HEK293 (cell line): ENCODE data around the gene CISH.

ENCODE experiments used
- CTCF ChIA-PET: fragments of 350-600 bp; formaldehyde crosslinking; extraction: SDS; loops from one replicate; lab custom pipeline; 2021; ENCODE audit warnings: antibody characterized with exemption; lab: Yijun Ruan, JAX
- POLR2A ChIA-PET: fragments of 300-600 bp; formaldehyde crosslinking; extraction: SDS; loops from one replicate; lab custom pipeline; 2020; ENCODE audit warnings: antibody characterized with exemption, inconsistent platforms; lab: Yijun Ruan, JAX
- H3K27ac ChIP-seq: fragments of 200-500 bp; sonication (Bioruptor generic); 2 replicates; pipeline ENCODE4 v1.5.1; 2014; ENCODE audit warnings: low read depth, low read length, control low read depth, inconsistent platforms; ENCODE audit errors: extremely low read depth
- H3K36me3 ChIP-seq, 2 experiments: fragments of 200-500 bp in 1 of 2; sonication (Bioruptor generic) in 1 of 2; 1 replicate in 1 of 2; 2 replicates in 1 of 2; pipeline ENCODE4 v1.5.1; 2014 to 2017; ENCODE audit warnings: inconsistent platforms in 2 of 2, low read length in 2 of 2; ENCODE audit not compliant: control insufficient read depth in 2 of 2, insufficient read depth in 1 of 2
- H3K4me1 ChIP-seq: fragments of 200-500 bp; sonication (Bioruptor generic); 2 replicates; pipeline ENCODE4 v1.5.1; 2014; ENCODE audit warnings: mild to moderate bottlenecking, low read length, inconsistent platforms; ENCODE audit not compliant: control insufficient read depth, insufficient read depth
- H3K4me3 ChIP-seq: 2 replicates; pipeline ENCODE4 v1.5.1; 2011; ENCODE audit warnings: low read depth, mild to moderate bottlenecking, control low read depth, low read length, moderate library complexity
- H3K9me3 ChIP-seq: fragments of 200-500 bp; sonication (Bioruptor generic); 2 replicates; pipeline ENCODE4 v1.5.1; 2014; ENCODE audit warnings: low read depth, low read length, inconsistent platforms; ENCODE audit not compliant: control insufficient read depth, insufficient read depth
- GLIS2 ChIP-seq: fragments of 450-650 bp; formaldehyde crosslinking; IDR thresholded peaks from 2 replicates; pipeline ENCODE4 v1.5.1; 2016; ENCODE audit warnings: missing biosample characterization, missing genetic modification characterization
- KLF10 ChIP-seq: fragments of 450-650 bp; IDR thresholded peaks from 2 replicates; pipeline ENCODE4 v1.5.1; 2018; ENCODE audit warnings: missing biosample characterization, mild to moderate bottlenecking, missing genetic modification characterization
- MZF1 ChIP-seq: fragments of 450-650 bp; formaldehyde crosslinking; IDR thresholded peaks from 2 replicates; pipeline ENCODE4 v1.5.1; 2017; ENCODE audit warnings: missing biosample characterization, missing genetic modification characterization, borderline replicate concordance
- OSR2 ChIP-seq: fragments of 450-650 bp; formaldehyde crosslinking; IDR thresholded peaks from 2 replicates; pipeline ENCODE4 v1.5.1; 2016; ENCODE audit warnings: missing biosample characterization, missing genetic modification characterization
- SALL2 ChIP-seq: fragments of 450-650 bp; formaldehyde crosslinking; IDR thresholded peaks from 2 replicates; pipeline ENCODE4 v1.5.0; 2017; ENCODE audit warnings: missing biosample characterization, mild to moderate bottlenecking, missing genetic modification characterization, borderline replicate concordance
- SCRT1 ChIP-seq: fragments of 450-650 bp; formaldehyde crosslinking; IDR thresholded peaks from 2 replicates; pipeline ENCODE4 v1.5.1; 2016; ENCODE audit warnings: missing biosample characterization, missing genetic modification characterization, borderline replicate concordance
- SP7 ChIP-seq: fragments of 450-650 bp; formaldehyde crosslinking; IDR thresholded peaks from 2 replicates; pipeline ENCODE4 v1.5.1; 2016; ENCODE audit warnings: missing biosample characterization, missing genetic modification characterization
- YY2 ChIP-seq: fragments of 450-650 bp; formaldehyde crosslinking; IDR thresholded peaks from 2 replicates; pipeline ENCODE4 v1.5.1; 2016; ENCODE audit warnings: missing biosample characterization, missing genetic modification characterization
- ZBTB7A ChIP-seq: fragments of 450-650 bp; formaldehyde crosslinking; IDR thresholded peaks from 2 replicates; pipeline ENCODE4 v1.5.1; 2016; ENCODE audit warnings: low read depth, missing biosample characterization, missing genetic modification characterization
- ZNF157 ChIP-seq: fragments of 450-650 bp; formaldehyde crosslinking; IDR thresholded peaks from 2 replicates; pipeline ENCODE4 v1.5.1; 2016; ENCODE audit warnings: missing biosample characterization, missing genetic modification characterization
- ZNF223 ChIP-seq: fragments of 450-650 bp; formaldehyde crosslinking; IDR thresholded peaks from 2 replicates; pipeline ENCODE4 v1.5.1; 2016; ENCODE audit warnings: missing biosample characterization, missing genetic modification characterization
- ZNF324 ChIP-seq: fragments of 450-650 bp; formaldehyde crosslinking; IDR thresholded peaks from 2 replicates; pipeline ENCODE4 v1.5.1; 2016; ENCODE audit warnings: missing biosample characterization, missing genetic modification characterization
- ZNF433 ChIP-seq: fragments of 450-650 bp; formaldehyde crosslinking; IDR thresholded peaks from 2 replicates; pipeline ENCODE4 v1.5.1; 2016; ENCODE audit warnings: missing biosample characterization, missing genetic modification characterization, low read depth
- ZNF544 ChIP-seq: fragments of 450-650 bp; formaldehyde crosslinking; IDR thresholded peaks from 2 replicates; pipeline ENCODE4 v1.5.0; 2017; ENCODE audit warnings: missing biosample characterization, missing genetic modification characterization
- ZNF629 ChIP-seq: fragments of 450-650 bp; formaldehyde crosslinking; IDR thresholded peaks from 2 replicates; pipeline ENCODE4 v1.5.1; 2017; ENCODE audit warnings: missing biosample characterization, missing genetic modification characterization
- ZNF843 ChIP-seq: fragments of 450-650 bp; formaldehyde crosslinking; IDR thresholded peaks from 2 replicates; pipeline ENCODE4 v1.5.1; 2016; ENCODE audit warnings: missing biosample characterization, missing genetic modification characterization
- TF ChIP-seq, protein P1 (sequence below): fragments of 450-650 bp; formaldehyde crosslinking; IDR thresholded peaks from 2 replicates; pipeline ENCODE4 v1.5.1; 2016; ENCODE audit warnings: missing biosample characterization, missing genetic modification characterization
- TF ChIP-seq, protein P2 (sequence below): fragments of 450-650 bp; formaldehyde crosslinking; optimal IDR thresholded peaks from 2 replicates; pipeline ENCODE3; 2016; ENCODE audit warnings: missing biosample characterization, mild to moderate bottlenecking, missing genetic modification characterization
- TF ChIP-seq, protein P3 (sequence below): fragments of 450-650 bp; formaldehyde crosslinking; IDR thresholded peaks from 2 replicates; pipeline ENCODE4 v1.5.1; 2016; ENCODE audit warnings: missing biosample characterization, missing genetic modification characterization

The CISH gene

DNA sequence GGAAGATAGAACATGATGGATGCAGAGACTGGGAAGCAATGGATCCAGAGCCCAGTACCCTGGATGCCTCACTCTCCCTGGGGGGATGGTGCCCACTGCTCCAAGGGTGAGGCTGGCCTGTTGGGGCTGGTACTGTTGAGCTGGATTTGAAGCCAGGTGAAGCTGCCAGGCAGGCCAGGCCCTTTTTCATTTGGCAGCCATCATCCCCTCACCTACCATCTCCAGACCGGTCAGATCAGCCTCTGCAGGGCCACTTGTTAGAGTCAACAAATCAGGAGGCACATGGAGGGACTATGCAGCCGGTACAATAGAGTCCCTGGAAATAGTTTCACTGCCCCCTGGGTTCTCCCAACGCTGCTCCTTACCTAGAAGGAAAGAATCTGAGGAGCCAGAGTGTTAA is 11.3 kb upstream of the CISH start:
- TF ChIP-seq KLF10, result no peak
- TF ChIP-seq GLIS2 (tag by site-specific recombination), result no peak
- no peak for TF ChIP-seq ZNF544 (tag by site-specific recombination)
- no peak for TF ChIP-seq ZBTB7A
- TF ChIP-seq YY2 (tag by site-specific recombination), result no peak
- TF ChIP-seq, protein P1, sequence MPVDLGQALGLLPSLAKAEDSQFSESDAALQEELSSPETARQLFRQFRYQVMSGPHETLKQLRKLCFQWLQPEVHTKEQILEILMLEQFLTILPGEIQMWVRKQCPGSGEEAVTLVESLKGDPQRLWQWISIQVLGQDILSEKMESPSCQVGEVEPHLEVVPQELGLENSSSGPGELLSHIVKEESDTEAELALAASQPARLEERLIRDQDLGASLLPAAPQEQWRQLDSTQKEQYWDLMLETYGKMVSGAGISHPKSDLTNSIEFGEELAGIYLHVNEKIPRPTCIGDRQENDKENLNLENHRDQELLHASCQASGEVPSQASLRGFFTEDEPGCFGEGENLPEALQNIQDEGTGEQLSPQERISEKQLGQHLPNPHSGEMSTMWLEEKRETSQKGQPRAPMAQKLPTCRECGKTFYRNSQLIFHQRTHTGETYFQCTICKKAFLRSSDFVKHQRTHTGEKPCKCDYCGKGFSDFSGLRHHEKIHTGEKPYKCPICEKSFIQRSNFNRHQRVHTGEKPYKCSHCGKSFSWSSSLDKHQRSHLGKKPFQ, result no peak
- no peak for TF ChIP-seq ZNF157 (tag by site-specific recombination)
- no peak for TF ChIP-seq SCRT1 (tag by site-specific recombination)
- no peak for TF ChIP-seq SALL2 (tag by site-specific recombination)
- no peak for TF ChIP-seq MZF1 (tag by site-specific recombination)
- TF ChIP-seq ZNF324 (tag by site-specific recombination), result no peak
- TF ChIP-seq, protein P2, sequence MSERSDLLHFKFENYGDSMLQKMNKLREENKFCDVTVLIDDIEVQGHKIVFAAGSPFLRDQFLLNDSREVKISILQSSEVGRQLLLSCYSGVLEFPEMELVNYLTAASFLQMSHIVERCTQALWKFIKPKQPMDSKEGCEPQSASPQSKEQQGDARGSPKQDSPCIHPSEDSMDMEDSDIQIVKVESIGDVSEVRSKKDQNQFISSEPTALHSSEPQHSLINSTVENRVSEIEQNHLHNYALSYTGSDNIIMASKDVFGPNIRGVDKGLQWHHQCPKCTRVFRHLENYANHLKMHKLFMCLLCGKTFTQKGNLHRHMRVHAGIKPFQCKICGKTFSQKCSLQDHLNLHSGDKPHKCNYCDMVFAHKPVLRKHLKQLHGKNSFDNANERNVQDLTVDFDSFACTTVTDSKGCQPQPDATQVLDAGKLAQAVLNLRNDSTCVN (tag by site-specific recombination), result no peak
- no peak for TF ChIP-seq ZNF629 (tag by site-specific recombination)
- TF ChIP-seq ZNF223 (tag by site-specific recombination), result no peak
- no peak for TF ChIP-seq ZNF843 (tag by site-specific recombination)
- TF ChIP-seq, all 188 proteins: peak for 0
- Histone ChIP-seq H3K9me3 (no peaks in the 10 kb centered on the region), H3K4me1 (no peaks in the 10 kb centered on the region), H3K36me3 (peaks cover 0 to 34% of the 10 kb centered on the region in 2 experiments; a peak in 1 of 3 replicates), H3K4me3 (no peak overlapping the region), H3K27ac (no peak overlapping the region)
- ChIA-PET POLR2A (no interaction called here), CTCF (interaction anchor here (1.2 to 1.8 kb wide), 2 partner anchors 30 to 53 kb away, joined by 5 to 6 read pairs; no protein-coding TSS in a partner anchor)

DNA sequence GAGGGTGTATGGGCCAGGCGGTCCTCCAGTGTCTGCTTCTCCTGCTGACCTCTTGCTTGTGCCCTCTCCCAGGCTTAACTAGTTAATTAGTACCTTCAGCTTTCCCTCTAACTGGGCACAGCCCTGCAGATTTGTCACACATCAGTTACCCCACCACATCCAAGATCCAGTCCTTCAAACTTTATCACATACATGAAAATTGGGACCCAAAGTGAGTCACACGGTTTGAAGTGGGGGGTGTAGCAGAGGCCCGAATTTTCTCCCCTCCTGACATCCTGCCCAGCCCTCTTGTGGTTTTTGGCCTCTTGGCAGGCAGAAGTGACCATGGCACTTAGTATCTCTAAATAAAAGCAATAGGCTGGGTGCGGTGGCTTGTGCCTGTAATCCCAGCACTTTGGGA is 9.2 kb upstream of the CISH start:
- no peak overlapping the region for H3K4me3 ChIP-seq
- 0 out of 2 replicates have a peak, but pooled peaks cover 2% of the 10 kb centered on the region for H3K4me1 ChIP-seq
- ChIA-PET POLR2A (no interaction called here), CTCF (interaction anchor here (1.7 kb wide), 1 partner anchor 32 kb away, joined by 9 read pairs; no protein-coding TSS in a partner anchor)
- peak; percentile 46; the same call in 1 of the 2 replicates for TF ChIP-seq SP7
- TF ChIP-seq, protein P3, sequence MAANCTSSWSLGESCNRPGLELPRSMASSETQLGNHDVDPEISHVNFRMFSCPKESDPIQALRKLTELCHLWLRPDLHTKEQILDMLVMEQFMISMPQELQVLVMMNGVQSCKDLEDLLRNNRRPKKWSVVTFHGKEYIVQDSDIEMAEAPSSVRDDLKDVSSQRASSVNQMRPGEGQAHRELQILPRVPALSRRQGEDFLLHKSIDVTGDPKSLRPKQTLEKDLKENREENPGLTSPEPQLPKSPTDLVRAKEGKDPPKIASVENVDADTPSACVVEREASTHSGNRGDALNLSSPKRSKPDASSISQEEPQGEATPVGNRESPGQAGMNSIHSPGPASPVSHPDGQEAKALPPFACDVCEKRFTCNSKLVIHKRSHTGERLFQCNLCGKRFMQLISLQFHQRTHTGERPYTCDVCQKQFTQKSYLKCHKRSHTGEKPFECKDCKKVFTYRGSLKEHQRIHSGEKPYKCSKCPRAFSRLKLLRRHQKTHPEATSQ (tag by site-specific recombination), result no peak
- no peak overlapping the region for H3K27ac ChIP-seq
- peaks cover 0 to 34% of the 10 kb centered on the region in 2 experiments; a peak in 1 of 3 replicates for H3K36me3 ChIP-seq
- no peaks in the 10 kb centered on the region for H3K9me3 ChIP-seq

DNA sequence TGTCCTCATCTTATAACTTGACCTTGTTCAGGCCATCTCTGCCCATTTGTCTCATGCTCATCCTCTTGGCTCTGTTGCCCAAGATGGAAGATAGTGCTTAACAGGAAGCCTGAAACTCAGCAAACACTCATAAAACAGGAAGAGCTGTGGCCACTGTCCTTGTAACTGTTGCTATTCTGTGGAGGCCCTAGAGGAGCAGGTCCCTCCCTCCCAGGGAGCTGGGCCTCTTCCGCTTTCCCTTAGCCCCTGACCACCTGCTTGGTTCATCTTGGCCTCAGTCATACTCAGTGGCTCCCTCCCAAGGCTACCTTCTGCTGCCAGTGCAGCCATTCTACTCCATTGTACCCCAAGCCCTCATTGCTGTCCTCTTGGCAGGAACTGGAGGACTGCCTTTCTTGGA is 8.8 kb upstream of the CISH start:
- CTCF ChIA-PET, result interaction anchor here (0.5 to 1.7 kb wide), 2 partner anchors 32 to 34 kb away, joined by 3 to 9 read pairs; no protein-coding TSS in a partner anchor
- peaks cover 0 to 34% of the 10 kb centered on the region in 2 experiments; a peak in 1 of 3 replicates for H3K36me3 ChIP-seq
- H3K27ac ChIP-seq, result no peak overlapping the region
- POLR2A ChIA-PET, result no interaction called here
- no peaks in the 10 kb centered on the region for H3K9me3 ChIP-seq
- TF ChIP-seq OSR2 (no peak), ZNF433 (tag by site-specific recombination) (no peak)
- TF ChIP-seq, all 188 proteins: peak for 0
- Histone ChIP-seq H3K4me3 (no peak overlapping the region), H3K4me1 (0 out of 2 replicates have a peak, but pooled peaks cover 2% of the 10 kb centered on the region)
